ENCODE data around the gene ZNF865.

ZNF865 gene

GRCh38 chr19:55640043-55640576 is 34.7 kb downstream of the ZNF865 start:
- DNase-seq (ENCODE audit: low read depth) = peak; percentile 41
- peak; percentile 63 for TF ChIP-seq CTCF (conservative IDR thresholded peaks at IDR 0.05; ENCODE audit: low read depth, low read length)
- peak overlapping the region; percentile 76 for H3K4me3 ChIP-seq (ENCODE audit: low read length)

GRCh38 chr19:55640577-55641425 is 35.4 kb downstream of the ZNF865 start, which contains the start of gene ZNF580:
TSS of gene ZNF580 (plus strand) at chr19:55641002. CDS start at chr19:55642509, 1,507 bp downstream.
- DNase-seq (ENCODE audit: low read depth) = no peak
- TF ChIP-seq CTCF (conservative IDR thresholded peaks at IDR 0.05; ENCODE audit: low read depth, low read length) = no peak
- peak within 1 kb of the TSS; percentile 76 for H3K4me3 ChIP-seq (ENCODE audit: low read length)

GRCh38 chr19:55641426-55642152 is 36.1 kb downstream of the ZNF865 start:
- peak overlapping the region; percentile 76 for H3K4me3 ChIP-seq (ENCODE audit: low read length)
- no peak for DNase-seq (ENCODE audit: low read depth)
- no peak for TF ChIP-seq CTCF (conservative IDR thresholded peaks at IDR 0.05; ENCODE audit: low read depth, low read length)

GRCh38 chr19:55642153-55643002 is 36.9 kb downstream of the ZNF865 start:
- H3K4me3 ChIP-seq (ENCODE audit: low read length) = peak overlapping the region; percentile 79
- DNase-seq (ENCODE audit: low read depth) = no peak
- TF ChIP-seq CTCF (conservative IDR thresholded peaks at IDR 0.05; ENCODE audit: low read depth, low read length) = no peak

- no peak for TF ChIP-seq CTCF (conservative IDR thresholded peaks at IDR 0.05; ENCODE audit: low read depth, low read length)
- no peak for DNase-seq (ENCODE audit: low read depth)
- H3K4me3 ChIP-seq (ENCODE audit: low read length) = peak within 1 kb of the TSS; percentile 79
Observed at GRCh38 chr19:55643003-55643886, 37.8 kb downstream of the ZNF865 start, which contains the start of gene ZNF581. TSS of gene ZNF581 (plus strand) at chr19:55643649. CDS start at chr19:55644572, 923 bp downstream.

DNA sequence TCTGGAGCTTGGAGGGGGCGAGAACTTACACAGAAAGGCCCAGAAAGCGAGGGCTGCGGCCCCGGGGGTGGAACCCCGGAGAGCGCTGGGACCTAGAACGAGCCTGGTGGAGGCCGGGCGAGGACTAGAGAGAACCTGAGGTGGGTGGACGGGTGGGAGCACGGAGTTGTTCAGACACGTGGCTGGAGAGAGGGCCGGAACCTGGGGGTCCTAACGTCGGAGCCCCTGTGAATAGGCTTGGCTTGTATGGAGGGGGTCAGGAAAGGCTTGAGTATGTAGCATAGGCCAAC is 38.4 kb downstream of the ZNF865 start:
- DNase-seq (ENCODE audit: low read depth) = no peak
- H3K4me3 ChIP-seq (ENCODE audit: low read length) = peak overlapping the region; percentile 79
- no peak for TF ChIP-seq CTCF (conservative IDR thresholded peaks at IDR 0.05; ENCODE audit: low read depth, low read length)

All from retinal pigment epithelial cell (primary cell).